GM12878 (cell line): ENCODE measurements around the gene MYO15B. TPM values are rescaled to one million over a fixed set of nuclear protein-coding genes. Genes with fewer than 3 reads are reported as not detected.

Source experiments
- ATAC-seq: fragments of 200-7000 bp; cut with Tn5 transposase; 3 replicates; pipeline ENCODE4 v1.9.1; 2020; ENCODE audit warnings: mild to moderate bottlenecking, moderate library complexity
- BruUV-seq: library from RNA; stranded (reverse); fragments of 400-500 nt; replicated peaks from 2 replicates; lab custom pipeline; 2021; lab: Mats Ljungman, UMichigan
- CTCF ChIA-PET: fragments of 300-600 bp; sonication (Branson Sonifier 250); formaldehyde crosslinking; extraction: SDS; loops from one replicate; lab custom pipeline; 2021; ENCODE audit warnings: inconsistent platforms; lab: Yijun Ruan, JAX
- POLR2A ChIA-PET: fragments of 350-600 bp; formaldehyde crosslinking; extraction: SDS; loops from one replicate; lab custom pipeline; 2021; ENCODE audit warnings: inconsistent platforms; lab: Charles Lee
- RAD21 ChIA-PET: fragments of 300-600 bp; sonication (Branson Sonifier 250); formaldehyde crosslinking; loops from one replicate; lab custom pipeline; 2023; ENCODE audit warnings: antibody characterized with exemption; ENCODE audit not compliant: unreplicated experiment; lab: Charles Lee
- SMC1A ChIA-PET: fragments of 300-600 bp; sonication (Branson Sonifier 250); formaldehyde crosslinking; loops from one replicate; lab custom pipeline; 2023; ENCODE audit not compliant: unreplicated experiment, uncharacterized antibody; lab: Charles Lee
- DNase-seq: peaks from one replicate; pipeline ENCODE4 v3.0.0-alpha.2; 2011; ENCODE audit warnings: low read depth, low spot score
- FAIRE-seq: peaks from 3 replicates; lab custom pipeline; 2011; peaks lifted over from hg19 to GRCh38; lab: Jason Lieb, UNC
- H2AFZ ChIP-seq: 2 replicates; pipeline ENCODE4 v1.6.0; 2011; ENCODE audit warnings: low read depth, low read length, control low read depth; ENCODE audit not compliant: control insufficient read depth
- H3K27ac ChIP-seq: 2 replicates; pipeline ENCODE4 v1.5.1; 2011; ENCODE audit warnings: control low read depth; ENCODE audit not compliant: control insufficient read depth, insufficient read depth
- H3K27me3 ChIP-seq, 2 experiments: replicated peaks in 1 of 2; 2 replicates each; pipeline versions ENCODE4 v1.6.0 to v1.6.1; 2011; ENCODE audit warnings: low read length in 1 of 2; ENCODE audit not compliant: control insufficient read depth in 2 of 2, insufficient read depth in 2 of 2
- H3K36me3 ChIP-seq, 2 experiments: 2 replicates each; pipeline ENCODE4 v1.5.1; 2011; ENCODE audit warnings: low read length in 1 of 2; ENCODE audit not compliant: control insufficient read depth in 2 of 2, insufficient read depth in 2 of 2
- H3K4me1 ChIP-seq: 2 replicates; pipeline ENCODE4 v1.6.1; 2011; ENCODE audit warnings: mild to moderate bottlenecking, low read length, moderate library complexity, mixed read lengths; ENCODE audit not compliant: control insufficient read depth, insufficient read depth
- H3K4me2 ChIP-seq: 2 replicates; pipeline ENCODE4 v1.6.0; 2011; ENCODE audit warnings: control low read depth; ENCODE audit not compliant: control insufficient read depth, insufficient read depth
- H3K4me3 ChIP-seq: fragments of 200-600 bp; sonication (generic); 2 replicates; pipeline ENCODE4 v1.5.1; 2016
- H3K79me2 ChIP-seq: 2 replicates; pipeline ENCODE4 v1.6.0; 2011; ENCODE audit warnings: low read length; ENCODE audit not compliant: control insufficient read depth, insufficient read depth
- H3K9ac ChIP-seq: 2 replicates; pipeline ENCODE4 v1.8.0; 2011; ENCODE audit warnings: low read length, control low read depth, mixed read lengths; ENCODE audit not compliant: control insufficient read depth, insufficient read depth
- H3K9me3 ChIP-seq: replicated peaks from 3 replicates; pipeline ENCODE4 v1.5.1; 2011; ENCODE audit warnings: mild to moderate bottlenecking, low read length; ENCODE audit not compliant: control insufficient read depth, insufficient read depth
- H4K20me1 ChIP-seq: 2 replicates; pipeline ENCODE4 v1.6.0; 2011; ENCODE audit not compliant: control insufficient read depth, insufficient read depth
- IRF3 ChIP-seq: fragments of 450-650 bp; IDR thresholded peaks from 2 replicates; pipeline ENCODE4 v1.6.1; 2014; ENCODE audit warnings: mild to moderate bottlenecking
- RELA ChIP-seq: fragments of 450-650 bp; IDR thresholded peaks from 2 replicates; pipeline ENCODE4 v1.8.0; 2014; ENCODE audit warnings: borderline replicate concordance; ENCODE audit not compliant: partially characterized antibody
- SMAD1 ChIP-seq: fragments of 450-650 bp; IDR thresholded peaks from 2 replicates; pipeline ENCODE4 v1.6.1; 2018; ENCODE audit warnings: mild to moderate bottlenecking, low read depth; ENCODE audit not compliant: partially characterized antibody
- SRF ChIP-seq, 2 experiments: IDR thresholded peaks; 2 replicates each; pipeline ENCODE4 v1.6.1; 2011; ENCODE audit warnings: low read depth in 2 of 2, low read length in 2 of 2, mild to moderate bottlenecking in 1 of 2, moderate library complexity in 1 of 2
- TBL1XR1 ChIP-seq: IDR thresholded peaks from 2 replicates; pipeline ENCODE4 v1.6.1; 2012; ENCODE audit warnings: low read depth, low read length, improper control_type of control experiment
- ZNF384 ChIP-seq: IDR thresholded peaks from 2 replicates; pipeline ENCODE4 v1.6.1; 2012; ENCODE audit warnings: low read depth, mild to moderate bottlenecking, low read length, improper control_type of control experiment, borderline replicate concordance
- WGBS: methylation state at CpG from one replicate; pipeline ENCODE4 v1.1.6; 2016; ENCODE audit warnings: low lambda C conversion rate; ENCODE audit not compliant: insufficient replicate concordance, insufficient coverage; ENCODE audit errors: missing lambda C conversion rate; 5-methylcytosine and 5-hydroxymethylcytosine counted together
- in situ Hi-C: fragments of 300-500 bp; cut with MboI; formaldehyde crosslinking; loops from 9 replicates; pipeline ENCODE4 v1.14.3; 2018; ENCODE audit warnings: mixed read lengths
- intact Hi-C: fragments of 100-400 bp; cut with micrococcal nuclease; formaldehyde crosslinking; loops from one replicate; pipeline ENCODE4 v1.14.2; 2022; ENCODE audit not compliant: unreplicated experiment
- polyA plus RNA-seq, 11 experiments: library from polyadenylated mRNA; depleted of rRNA in 4 of 11; unstranded in 6 of 11; stranded (reverse) in 5 of 11; fragments of >200 nt; fragmentation: Nextera tagmentation in 4 of 11; fragmentation: Illumina TruSeq in 1 of 11; extraction: Ambion mirVana in 4 of 11; extraction: Trizol in 1 of 11; gene quantifications; 1 replicate in 1 of 11; 2 replicates in 10 of 11; pipeline versions ENCODE4 v1.2.1 to v1.2.3, GENCODE V29; 2011 to 2016; ENCODE audit warnings: inconsistent platforms in 2 of 11, missing spikeins in 2 of 11, low read depth in 1 of 11
- total RNA-seq, 4 experiments: library from RNA; depleted of rRNA in 3 of 4; stranded (reverse); fragments of >200 nt in 3 of 4; fragmentation: Illumina TruSeq in 1 of 4; extraction: Trizol in 1 of 4; gene quantifications; 2 replicates each; pipeline versions ENCODE4 v1.2.1 to v1.2.3, GENCODE V29; 2013 to 2021
- TF ChIP-seq, protein P1 (sequence below): IDR thresholded peaks from 2 replicates; pipeline ENCODE4 v1.6.1; 2012; ENCODE audit warnings: improper control_type of control experiment, low read depth, low read length; ENCODE audit not compliant: insufficient replicate concordance

Gene MYO15B
- total and polyA plus RNA-seq, 10 of the 15 experiments (the other 5 are each of a cell fraction or from before 2014, with no cell fraction given): 0.67 to 15.4 (median 2.3) TPM; not detected in 1

DNA sequence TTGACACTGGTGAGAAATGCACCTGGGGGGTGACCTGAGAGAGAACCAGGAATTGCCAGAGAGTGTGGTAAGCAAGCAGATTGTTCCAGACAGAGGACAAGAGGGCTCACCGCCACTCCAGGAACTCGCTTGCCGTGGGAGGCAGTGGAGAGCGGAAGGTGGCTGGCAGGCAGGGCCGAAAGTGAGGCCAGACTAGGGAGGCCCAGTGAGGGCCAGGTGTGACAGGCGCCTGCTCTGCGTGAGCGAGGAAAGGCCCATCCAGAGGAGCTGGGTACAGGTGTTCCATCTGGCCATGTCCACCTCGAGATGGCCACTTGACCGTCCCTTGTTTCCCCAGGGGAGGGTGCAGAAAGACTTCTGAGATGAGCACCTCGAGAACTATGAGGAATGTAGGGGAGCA, 11.9 kb upstream of the MYO15B start:
- ChIA-PET CTCF (no interaction called here), POLR2A (no interaction called here), SMC1A (no interaction called here), RAD21 (no interaction called here)
- Histone ChIP-seq H3K4me1 (peaks cover 10% of the 10 kb centered on the region), H3K27ac (no peak overlapping the region), H3K9me3 (no peaks in the 10 kb centered on the region), H2AFZ (no peak overlapping the region), H3K79me2 (no peaks in the 10 kb centered on the region), H3K36me3 (no peaks in the 10 kb centered on the region), H4K20me1 (no peaks in the 10 kb centered on the region), H3K27me3 (no peaks in the 10 kb centered on the region), H3K4me2 (no peak overlapping the region), H3K9ac (no peak overlapping the region), H3K4me3 (no peak overlapping the region)
- WGBS: 84% methylated on average over 11 of the region's 11 CpGs
- no TSS peak for BruUV-seq
- TF ChIP-seq SMAD1 (no peak), RELA (no peak), ZNF384 (no peak), TBL1XR1 (no peak), SRF (IDR thresholded peaks at IDR 0.05; ENCODE audit: low read depth in 2 of 2, low read length in 2 of 2) (no peak), IRF3 (no peak)
- TF ChIP-seq, protein P1, sequence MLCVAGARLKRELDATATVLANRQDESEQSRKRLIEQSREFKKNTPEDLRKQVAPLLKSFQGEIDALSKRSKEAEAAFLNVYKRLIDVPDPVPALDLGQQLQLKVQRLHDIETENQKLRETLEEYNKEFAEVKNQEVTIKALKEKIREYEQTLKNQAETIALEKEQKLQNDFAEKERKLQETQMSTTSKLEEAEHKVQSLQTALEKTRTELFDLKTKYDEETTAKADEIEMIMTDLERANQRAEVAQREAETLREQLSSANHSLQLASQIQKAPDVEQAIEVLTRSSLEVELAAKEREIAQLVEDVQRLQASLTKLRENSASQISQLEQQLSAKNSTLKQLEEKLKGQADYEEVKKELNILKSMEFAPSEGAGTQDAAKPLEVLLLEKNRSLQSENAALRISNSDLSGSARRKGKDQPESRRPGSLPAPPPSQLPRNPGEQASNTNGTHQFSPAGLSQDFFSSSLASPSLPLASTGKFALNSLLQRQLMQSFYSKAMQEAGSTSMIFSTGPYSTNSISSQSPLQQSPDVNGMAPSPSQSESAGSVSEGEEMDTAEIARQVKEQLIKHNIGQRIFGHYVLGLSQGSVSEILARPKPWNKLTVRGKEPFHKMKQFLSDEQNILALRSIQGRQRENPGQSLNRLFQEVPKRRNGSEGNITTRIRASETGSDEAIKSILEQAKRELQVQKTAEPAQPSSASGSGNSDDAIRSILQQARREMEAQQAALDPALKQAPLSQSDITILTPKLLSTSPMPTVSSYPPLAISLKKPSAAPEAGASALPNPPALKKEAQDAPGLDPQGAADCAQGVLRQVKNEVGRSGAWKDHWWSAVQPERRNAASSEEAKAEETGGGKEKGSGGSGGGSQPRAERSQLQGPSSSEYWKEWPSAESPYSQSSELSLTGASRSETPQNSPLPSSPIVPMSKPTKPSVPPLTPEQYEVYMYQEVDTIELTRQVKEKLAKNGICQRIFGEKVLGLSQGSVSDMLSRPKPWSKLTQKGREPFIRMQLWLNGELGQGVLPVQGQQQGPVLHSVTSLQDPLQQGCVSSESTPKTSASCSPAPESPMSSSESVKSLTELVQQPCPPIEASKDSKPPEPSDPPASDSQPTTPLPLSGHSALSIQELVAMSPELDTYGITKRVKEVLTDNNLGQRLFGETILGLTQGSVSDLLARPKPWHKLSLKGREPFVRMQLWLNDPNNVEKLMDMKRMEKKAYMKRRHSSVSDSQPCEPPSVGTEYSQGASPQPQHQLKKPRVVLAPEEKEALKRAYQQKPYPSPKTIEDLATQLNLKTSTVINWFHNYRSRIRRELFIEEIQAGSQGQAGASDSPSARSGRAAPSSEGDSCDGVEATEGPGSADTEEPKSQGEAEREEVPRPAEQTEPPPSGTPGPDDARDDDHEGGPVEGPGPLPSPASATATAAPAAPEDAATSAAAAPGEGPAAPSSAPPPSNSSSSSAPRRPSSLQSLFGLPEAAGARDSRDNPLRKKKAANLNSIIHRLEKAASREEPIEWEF: no peak
- intact Hi-C loops (no loop called here), in situ Hi-C loops (no loop called here)
- ATAC-seq: no peak
- DNase-seq: no peak
- no peak for FAIRE-seq
